ENCODE data around the gene PIP4P1.

PIP4P1 gene

DNA sequence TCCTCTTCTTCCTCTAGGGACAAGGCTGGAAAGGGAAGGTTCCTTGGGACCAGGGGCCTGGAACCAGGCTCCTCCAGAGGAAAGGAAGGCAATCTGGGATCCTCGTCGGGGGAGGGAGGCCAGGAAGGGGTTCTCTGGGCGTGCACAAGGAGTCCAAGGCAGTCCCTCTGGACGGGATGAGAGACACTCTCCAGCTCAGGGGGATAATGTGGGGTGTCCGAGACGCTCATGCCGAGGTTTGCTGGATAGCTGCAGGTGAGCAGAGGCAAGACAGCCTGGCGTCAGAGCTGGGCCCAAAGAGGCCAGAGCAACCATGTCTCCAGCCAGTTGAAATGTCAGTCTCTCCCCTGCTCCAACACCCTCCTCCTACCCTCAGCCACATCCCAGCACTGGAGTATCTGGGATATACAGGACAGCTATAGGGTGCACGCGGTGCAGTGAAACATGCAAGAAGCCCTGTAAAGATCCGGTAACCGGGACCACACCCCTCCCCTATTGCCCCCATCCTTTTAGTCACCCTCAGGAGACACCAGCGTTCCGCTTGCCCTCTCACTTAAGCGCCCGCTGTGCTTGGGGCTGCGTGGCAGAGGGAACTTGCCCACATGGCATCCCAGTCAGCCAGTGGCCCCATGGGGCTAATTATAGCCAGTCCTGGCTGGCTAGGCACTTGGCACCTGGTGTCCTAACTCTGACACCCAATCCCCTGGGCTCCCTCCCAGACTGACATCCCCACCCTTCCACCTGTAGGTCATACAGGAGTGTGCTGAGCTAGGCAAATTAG lies 25.5 kb downstream of the PIP4P1 start, which contains the start of gene KLHL33:
Gene KLHL33 (minus strand): TSS at position 585 of the 781 bp plus-strand sequence. CDS start 355 bp downstream, at position 230.
- no peak for DNase-seq (ENCODE audit: low read depth)

DNA sequence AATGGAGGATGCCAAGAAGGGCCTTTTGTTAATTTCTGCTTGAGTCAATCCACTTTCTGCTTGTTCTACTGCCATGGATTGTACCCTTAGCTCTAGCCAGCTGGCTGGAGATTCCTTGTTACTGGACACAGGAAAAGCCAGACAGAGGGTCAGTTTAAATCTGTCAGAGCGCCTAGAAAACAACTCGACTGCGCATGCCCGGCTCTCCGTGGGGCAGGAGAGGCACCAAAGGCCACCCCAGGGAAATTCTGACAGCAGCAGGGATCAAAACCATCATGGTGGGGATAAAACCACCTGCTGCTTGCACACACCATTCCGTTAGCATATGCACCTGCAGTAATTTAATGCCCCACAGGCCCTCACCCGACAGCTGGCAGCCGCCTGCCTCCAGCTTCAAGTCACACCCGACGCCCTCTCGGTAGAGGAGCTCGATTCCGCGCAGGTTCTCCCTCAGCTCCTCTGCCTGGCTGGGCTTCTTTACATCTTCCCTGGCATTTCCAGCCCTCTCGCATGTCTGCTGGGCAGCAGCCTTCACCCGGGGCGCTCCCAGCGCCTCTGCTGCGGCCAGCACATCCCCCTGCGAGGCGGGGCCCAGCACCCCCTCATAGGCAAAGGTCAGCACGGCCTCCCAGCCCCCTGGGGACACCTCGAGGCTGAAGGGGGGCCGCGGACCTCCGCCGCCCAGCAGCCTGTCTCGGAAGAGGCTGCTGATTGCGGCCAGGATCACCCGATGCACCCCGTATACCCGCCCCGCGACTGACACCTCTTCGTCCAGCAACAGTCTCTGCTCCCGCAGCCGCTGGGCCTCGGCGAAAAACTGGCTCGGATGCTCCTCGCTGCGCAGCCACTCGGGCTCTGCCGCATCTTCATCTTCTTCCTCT lies 26.3 kb downstream of the PIP4P1 start:
- DNase-seq (ENCODE audit: low read depth): no peak

DNA sequence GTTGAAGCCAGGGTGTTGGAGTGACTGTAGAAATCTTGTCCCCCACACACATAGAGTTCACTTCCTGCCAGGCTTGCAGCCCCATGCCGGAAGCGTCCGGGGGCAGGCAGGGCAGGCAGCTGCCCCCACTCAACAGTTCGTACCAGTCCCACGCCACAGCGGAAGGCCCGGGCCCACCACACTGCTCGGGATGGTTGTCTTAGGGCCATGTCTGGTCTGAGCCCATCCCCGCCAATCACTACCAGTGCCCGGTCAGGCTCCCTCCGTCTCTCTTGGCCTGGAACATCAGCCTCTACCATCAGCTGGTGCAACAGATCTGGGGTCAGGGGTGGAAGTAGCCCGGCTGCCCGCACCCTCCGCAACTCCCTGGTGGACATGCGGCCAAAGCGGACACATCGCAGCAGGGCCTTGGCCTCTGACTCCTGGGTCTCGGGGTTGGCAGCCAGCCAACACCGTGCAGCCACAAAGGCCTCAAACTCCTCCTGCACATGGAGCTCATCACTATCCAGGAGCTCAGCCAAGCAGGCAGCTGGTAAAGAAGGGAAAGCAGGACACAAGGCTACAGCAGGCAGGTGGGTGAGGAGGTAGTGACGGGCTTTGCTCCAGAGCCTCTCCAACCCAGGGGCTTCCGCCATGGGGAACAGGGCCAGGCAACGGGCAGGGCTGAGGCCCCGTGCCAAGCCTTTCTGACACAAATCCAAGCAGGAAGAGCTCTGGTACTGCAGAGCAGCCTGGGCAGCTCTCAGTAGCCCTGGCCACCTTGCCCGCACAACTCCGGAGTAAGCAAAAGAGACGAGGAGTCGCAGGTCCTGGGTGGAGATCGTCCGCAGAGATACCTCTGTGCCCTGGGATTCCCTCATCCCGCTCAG lies 31.2 kb downstream of the PIP4P1 start:
- DNase-seq (ENCODE audit: low read depth): no peak

- DNase-seq (ENCODE audit: low read depth): no peak
Observed at GRCh38 chr14:20428802-20429201, 32.4 kb downstream of the PIP4P1 start.

GRCh38 chr14:20428010-20428365 lies 33.2 kb downstream of the PIP4P1 start:
- DNase-seq (ENCODE audit: low read depth): no peak

GRCh38 chr14:20427231-20428009 lies 33.8 kb downstream of the PIP4P1 start:
- DNase-seq (ENCODE audit: low read depth): no peak

GRCh38 chr14:20424851-20425250 lies 36.4 kb downstream of the PIP4P1 start:
- no peak for DNase-seq (ENCODE audit: low read depth)

DNA sequence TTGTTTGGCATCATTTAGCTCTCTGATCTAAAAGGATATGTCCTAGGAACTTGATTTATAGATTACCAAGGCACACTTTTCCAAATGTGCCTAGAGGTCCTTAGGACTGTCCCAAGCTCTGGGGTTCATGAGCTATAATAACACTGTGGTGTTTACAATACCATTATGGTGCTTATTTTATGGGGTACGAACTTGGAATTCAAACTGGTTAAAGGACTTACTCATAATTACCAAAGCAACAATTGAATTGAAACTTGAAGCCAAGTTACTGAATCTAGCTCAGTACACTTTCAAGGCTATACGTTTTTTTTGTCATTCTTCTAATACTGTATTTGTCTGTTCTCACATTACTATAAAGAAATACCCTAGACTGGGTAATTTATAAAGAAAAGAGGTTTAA lies 38.3 kb downstream of the PIP4P1 start:
- no peak for DNase-seq (ENCODE audit: low read depth)

DNA sequence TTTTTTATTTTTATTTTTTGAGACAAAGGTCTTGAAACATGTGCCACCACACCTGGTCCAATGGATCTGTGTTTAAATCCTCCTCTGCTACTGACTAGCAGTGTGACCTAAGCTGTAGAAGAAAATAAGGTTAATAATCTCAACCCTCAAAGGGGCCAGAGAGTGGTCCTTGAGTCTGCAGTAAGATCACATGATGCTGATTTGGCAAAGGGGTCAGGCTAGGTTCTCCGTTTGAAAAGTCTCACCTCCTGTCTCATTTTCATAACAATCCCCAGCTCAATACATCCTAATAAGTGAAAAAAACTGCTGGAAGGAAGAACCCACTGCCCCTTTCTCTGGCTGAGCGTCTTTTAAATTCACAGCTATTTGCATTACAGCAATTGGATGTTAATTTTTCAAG lies 40.0 kb downstream of the PIP4P1 start:
- no peak for DNase-seq (ENCODE audit: low read depth)

GRCh38 chr14:20419419-20419818 lies 41.8 kb downstream of the PIP4P1 start:
- no peak for DNase-seq (ENCODE audit: low read depth)

GRCh38 chr14:20418501-20418909 lies 42.7 kb downstream of the PIP4P1 start:
- DNase-seq (ENCODE audit: low read depth): no peak

DNA sequence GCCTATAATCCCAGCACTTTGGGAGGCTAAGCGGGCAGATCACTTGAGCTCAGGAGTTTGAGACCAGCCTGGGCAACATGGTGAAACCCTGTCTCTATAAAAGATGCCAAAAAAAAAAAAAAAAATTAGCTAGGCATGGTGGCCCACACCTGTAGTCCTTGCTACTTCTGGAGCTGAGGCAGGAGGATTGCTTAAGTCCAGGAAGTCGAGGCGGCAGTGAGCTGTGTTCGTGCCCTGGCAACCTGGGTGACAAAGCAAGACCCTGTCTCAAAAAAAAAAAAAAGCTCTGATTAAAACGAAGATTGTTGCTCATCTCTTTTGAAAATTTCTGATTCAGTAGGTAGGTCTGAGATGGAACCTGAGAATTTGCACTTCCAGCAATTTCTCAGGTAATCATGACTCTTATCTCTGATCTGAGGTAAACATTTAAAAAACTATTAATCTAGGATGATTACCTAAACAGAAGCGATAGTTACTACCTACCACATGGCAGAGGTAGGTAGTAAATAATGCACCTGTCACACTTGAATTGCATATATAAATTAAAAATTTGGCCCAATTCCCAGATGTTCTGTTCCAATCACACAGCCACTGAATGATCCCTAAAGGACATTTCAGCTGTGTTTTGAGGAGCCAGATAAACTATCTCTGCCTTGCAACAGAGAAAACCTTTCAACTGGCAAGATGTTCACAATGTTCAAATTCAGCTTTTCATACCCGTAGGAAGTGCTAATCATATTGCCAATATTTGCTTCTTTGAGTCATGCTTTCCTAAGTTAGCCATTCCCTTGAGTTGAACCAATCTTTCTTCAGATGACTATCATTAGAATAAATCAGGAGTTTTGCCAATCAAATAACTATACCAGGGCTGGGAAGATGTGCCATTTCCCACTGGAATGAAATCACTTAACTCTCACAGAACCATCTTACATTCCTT lies 43.7 kb downstream of the PIP4P1 start:
- DNase-seq (ENCODE audit: low read depth): no peak

DNA sequence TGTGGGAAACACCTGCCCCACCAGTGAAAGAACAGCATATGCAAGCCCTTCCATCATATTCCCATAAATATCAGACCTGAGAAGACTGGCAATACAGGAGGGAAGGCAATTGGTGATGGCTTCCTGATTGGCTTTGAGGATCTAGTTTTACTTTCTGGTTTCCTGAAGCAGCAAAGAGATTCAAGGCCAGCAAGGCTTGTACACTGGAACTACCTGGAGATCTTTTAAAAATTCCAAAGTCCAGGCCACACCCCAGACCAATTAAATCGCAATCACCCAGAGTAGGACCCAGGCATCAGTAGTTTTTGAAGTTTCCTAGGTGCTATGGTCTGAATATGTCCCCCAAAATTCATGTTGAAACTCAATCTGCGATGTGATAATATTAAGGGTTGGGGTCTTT lies 45.0 kb downstream of the PIP4P1 start:
- DNase-seq (ENCODE audit: low read depth): no peak

GRCh38 chr14:20415782-20416206 lies 45.4 kb downstream of the PIP4P1 start:
- no peak for DNase-seq (ENCODE audit: low read depth)

DNA sequence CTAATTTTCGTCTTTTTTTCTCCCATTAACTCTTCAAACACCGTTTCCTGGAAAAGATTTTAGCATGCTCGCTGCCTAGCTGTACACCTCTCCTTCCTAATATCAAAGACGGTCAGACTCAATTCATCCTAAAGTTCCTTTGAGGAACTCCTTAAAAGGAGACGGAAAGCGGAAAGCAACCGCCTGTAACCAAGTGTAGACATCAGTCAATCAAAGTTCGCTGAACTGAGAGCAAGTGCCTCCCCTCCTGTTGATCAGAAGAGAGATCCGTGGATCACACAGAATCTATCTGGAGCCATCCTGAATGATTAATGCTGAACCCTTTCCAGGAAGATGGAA lies 47.5 kb downstream of the PIP4P1 start:
- DNase-seq (ENCODE audit: low read depth): no peak

GRCh38 chr14:20412876-20413743 lies 48.1 kb downstream of the PIP4P1 start, which contains the start of gene TEP1:
TEP1 (minus strand) TSS chr14:20413501; CDS start chr14:20408439, 5,062 bp downstream.
- peak; percentile 57 for DNase-seq (ENCODE audit: low read depth)

- DNase-seq (ENCODE audit: low read depth): no peak
Observed at GRCh38 chr14:20412411-20412810, 48.8 kb downstream of the PIP4P1 start.

- no peak for DNase-seq (ENCODE audit: low read depth)
Observed at GRCh38 chr14:20409226-20409625, 52.0 kb downstream of the PIP4P1 start.
